Measurements from ENCODE around the gene ENPEP.
"Not testable (repeated sequence)": the region's sequence is repeated elsewhere in the genome, so short reads cannot be mapped to it uniquely, and the experiment has no call there.

The ENPEP gene

DNA sequence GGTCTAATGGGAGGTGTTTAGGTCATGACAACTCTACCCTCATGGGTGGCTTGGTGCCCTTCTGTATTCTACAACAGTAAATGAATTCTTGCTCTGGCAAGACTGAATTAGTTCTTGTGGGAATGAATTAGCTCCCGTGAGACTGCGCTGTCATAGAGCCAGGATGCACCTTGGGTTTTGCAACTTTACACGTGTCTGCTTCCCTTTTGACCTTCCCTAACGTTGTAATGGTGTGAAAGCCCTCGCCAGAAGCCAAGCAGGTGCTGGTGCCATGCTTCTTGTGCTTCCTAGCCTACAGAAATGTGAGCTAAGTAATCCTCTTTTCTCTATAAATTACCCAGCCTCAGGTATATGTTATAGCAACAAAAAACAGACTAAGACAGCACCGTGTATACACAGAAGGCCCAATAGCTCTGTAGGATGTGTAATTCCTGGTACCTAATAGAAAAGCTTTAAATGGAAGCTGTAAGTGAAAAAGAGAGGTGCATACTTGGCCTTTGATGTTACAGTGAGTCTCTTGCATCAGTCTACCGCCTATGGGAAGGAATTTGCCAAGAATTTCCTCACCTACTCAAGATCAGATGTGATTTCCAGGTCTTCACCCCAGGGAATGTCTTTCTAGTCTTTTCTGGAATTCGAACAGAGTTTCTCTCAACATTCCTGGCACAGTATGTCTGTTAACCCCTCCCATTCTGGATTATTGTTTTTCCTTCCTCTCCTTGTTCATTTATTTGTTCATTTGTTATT is 3.2 kb upstream of the ENPEP start:
- TF ChIP-seq POLR2AphosphoS5 (IDR thresholded peaks at IDR 0.05; ENCODE audit: low read depth, low read length): no peak
- no peak for TF ChIP-seq POLR2A (IDR thresholded peaks at IDR 0.05; ENCODE audit: low read depth, low read length)
- no peak for TF ChIP-seq TAF1 (IDR thresholded peaks at IDR 0.05; ENCODE audit: borderline replicate concordance, low read depth, low read length)
- no peak for FAIRE-seq
- no peak for DNase-seq (ENCODE audit: insufficient read length)

- DNase-seq (ENCODE audit: insufficient read length) (no peak), FAIRE-seq (no peak)
Measured at GRCh38 chr4:110474481-110474880, 1.5 kb upstream of the ENPEP start.

GRCh38 chr4:110475080-110475479 is 875 bp upstream of the ENPEP start:
- not testable (repeated sequence) for FAIRE-seq; DNase-seq (ENCODE audit: insufficient read length)

More at GRCh38 chr4:110474481-110474880, 1.5 kb upstream of the ENPEP start:
- TF ChIP-seq TAF1 (IDR thresholded peaks at IDR 0.05; ENCODE audit: borderline replicate concordance, low read depth, low read length) (no peak), POLR2A (IDR thresholded peaks at IDR 0.05; ENCODE audit: low read depth, low read length) (no peak), POLR2AphosphoS5 (IDR thresholded peaks at IDR 0.05; ENCODE audit: low read depth, low read length) (no peak)

GRCh38 chr4:110477836-110478235 is 1.9 kb downstream of the ENPEP start:
- FAIRE-seq (no peak), DNase-seq (ENCODE audit: insufficient read length) (no peak)
- TF ChIP-seq POLR2A (IDR thresholded peaks at IDR 0.05; ENCODE audit: low read depth, low read length): no peak

DNA sequence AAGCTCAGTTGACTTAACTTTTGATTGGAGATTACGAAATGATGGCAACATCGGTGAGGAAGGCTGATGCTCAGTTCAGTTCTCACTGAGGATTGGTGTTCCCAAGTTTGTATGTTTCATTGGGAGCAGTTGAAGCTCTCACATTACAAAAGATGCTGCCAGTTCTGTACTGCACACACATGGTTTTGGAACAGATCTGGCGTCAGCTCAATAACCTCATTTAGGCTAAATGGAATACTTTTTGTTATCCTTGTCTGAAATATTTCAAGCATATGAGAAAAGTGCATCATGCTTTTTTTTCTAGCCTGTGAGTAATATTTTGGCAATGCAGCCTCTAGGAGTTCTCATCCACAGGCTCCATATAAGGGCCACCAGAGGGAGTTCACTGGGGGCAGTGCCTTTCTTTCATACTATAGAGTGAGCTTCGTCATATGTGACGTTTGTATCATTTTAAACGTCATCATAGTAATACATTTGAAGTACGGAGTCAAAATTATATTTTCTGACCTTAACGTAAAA is 4.1 kb downstream of the ENPEP start:
- FAIRE-seq (no peak), DNase-seq (ENCODE audit: insufficient read length) (no peak)
- TF ChIP-seq POLR2A (IDR thresholded peaks at IDR 0.05; ENCODE audit: low read depth, low read length): no peak
- no peak for TF ChIP-seq POLR2AphosphoS5 (IDR thresholded peaks at IDR 0.05; ENCODE audit: low read depth, low read length)
- TF ChIP-seq TAF1 (IDR thresholded peaks at IDR 0.05; ENCODE audit: borderline replicate concordance, low read depth, low read length): no peak

DNA sequence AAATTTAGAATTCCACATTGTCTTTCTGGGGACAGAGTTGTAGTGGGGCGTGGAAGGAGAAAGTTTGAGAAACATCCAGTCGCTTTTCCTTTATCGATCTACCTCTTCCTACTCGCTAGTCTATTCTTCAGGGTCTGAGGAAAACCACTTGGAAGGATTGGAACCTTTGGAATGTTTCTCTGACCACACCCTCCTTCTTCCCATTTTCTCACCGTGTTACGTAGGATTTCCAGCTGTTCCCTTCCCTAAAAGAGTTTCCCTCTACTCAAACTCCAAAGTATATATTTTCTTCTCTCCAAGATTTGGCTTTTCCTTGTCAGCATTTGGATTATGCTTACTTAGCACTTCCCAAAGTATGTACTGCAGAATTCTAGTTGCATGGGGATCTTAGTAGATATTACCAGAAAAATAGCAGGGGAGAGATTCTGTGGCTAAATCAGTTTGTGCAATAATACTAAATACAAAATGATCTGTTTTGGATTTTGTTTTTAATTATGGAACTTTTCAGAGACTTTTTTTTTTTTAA is 4.9 kb downstream of the ENPEP start:
- TF ChIP-seq POLR2AphosphoS5 (IDR thresholded peaks at IDR 0.05; ENCODE audit: low read depth, low read length) (no peak), TAF1 (IDR thresholded peaks at IDR 0.05; ENCODE audit: borderline replicate concordance, low read depth, low read length) (no peak)
- FAIRE-seq (no peak), DNase-seq (ENCODE audit: insufficient read length) (no peak)

DNA sequence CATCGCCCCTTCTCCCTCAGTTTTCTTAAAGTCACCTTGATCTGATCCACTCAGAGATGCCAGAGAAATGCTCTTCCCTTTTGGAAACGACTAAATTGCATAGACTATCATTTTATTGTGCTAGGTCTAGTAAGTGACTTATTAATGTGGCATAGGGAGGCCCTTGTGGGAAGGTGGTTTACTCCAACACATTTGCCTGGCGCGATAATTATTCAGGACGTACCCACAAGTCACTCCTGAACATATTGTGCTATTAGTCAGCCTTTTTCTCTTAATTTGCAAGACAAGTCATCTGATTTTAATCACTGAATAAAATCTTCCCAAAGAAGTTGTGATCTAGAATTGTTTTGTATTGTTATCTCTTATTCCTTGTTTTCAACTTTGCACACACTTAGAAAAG is 7.6 kb downstream of the ENPEP start:
- FAIRE-seq (no peak), DNase-seq (ENCODE audit: insufficient read length) (no peak)
- TF ChIP-seq TAF1 (IDR thresholded peaks at IDR 0.05; ENCODE audit: borderline replicate concordance, low read depth, low read length) (no peak), POLR2AphosphoS5 (IDR thresholded peaks at IDR 0.05; ENCODE audit: low read depth, low read length) (no peak), POLR2A (IDR thresholded peaks at IDR 0.05; ENCODE audit: low read depth, low read length) (no peak)

DNA sequence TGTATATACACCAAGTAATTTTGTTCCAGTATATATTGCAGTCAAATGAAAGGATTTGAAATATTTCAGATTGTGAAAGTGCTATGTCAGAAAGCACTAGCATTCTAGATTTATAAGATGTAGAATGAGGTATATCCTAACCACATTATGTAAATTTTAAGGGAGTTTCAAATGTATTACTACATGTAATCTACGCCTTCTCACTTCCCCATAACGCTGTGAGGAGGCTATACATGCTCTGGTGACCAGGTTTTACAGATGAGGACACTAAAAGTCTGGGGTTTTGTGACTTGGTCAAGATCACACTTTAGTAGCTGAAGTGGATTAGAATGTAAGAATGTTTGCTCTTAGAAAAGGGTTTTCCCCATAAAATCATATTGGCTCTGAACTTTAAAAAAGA is 8.1 kb downstream of the ENPEP start:
- DNase-seq (ENCODE audit: insufficient read length): no peak
- no peak for TF ChIP-seq POLR2AphosphoS5 (IDR thresholded peaks at IDR 0.05; ENCODE audit: low read depth, low read length)
- TF ChIP-seq TAF1 (IDR thresholded peaks at IDR 0.05; ENCODE audit: borderline replicate concordance, low read depth, low read length): no peak
- no peak for TF ChIP-seq POLR2A (IDR thresholded peaks at IDR 0.05; ENCODE audit: low read depth, low read length)
- FAIRE-seq: peak; percentile 77

- DNase-seq (ENCODE audit: insufficient read length) (no peak), FAIRE-seq (no peak)
- no peak for TF ChIP-seq TAF1 (IDR thresholded peaks at IDR 0.05; ENCODE audit: borderline replicate concordance, low read depth, low read length)
- TF ChIP-seq POLR2A (IDR thresholded peaks at IDR 0.05; ENCODE audit: low read depth, low read length): no peak
- TF ChIP-seq POLR2AphosphoS5 (IDR thresholded peaks at IDR 0.05; ENCODE audit: low read depth, low read length): no peak
Measured at GRCh38 chr4:110484767-110485166, 8.8 kb downstream of the ENPEP start.

DNA sequence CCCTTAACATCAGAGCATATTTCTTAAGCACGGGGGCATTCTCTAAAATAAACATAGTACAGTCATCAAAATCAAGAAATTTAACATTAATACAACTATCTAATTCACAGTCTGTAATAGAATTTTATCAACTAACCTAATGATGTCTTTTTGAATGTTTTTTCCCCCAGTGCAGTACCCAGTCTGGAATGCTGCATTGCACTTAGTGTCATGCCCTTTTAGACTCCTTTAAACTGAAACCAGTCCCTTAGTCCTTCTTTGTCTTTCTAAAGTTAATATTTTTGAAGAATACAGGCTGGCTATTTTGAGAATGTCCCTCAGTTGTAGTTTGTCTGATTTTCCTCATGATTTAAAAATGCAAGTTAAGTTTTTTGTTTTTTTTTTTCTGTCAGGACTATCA is 9.5 kb downstream of the ENPEP start:
- FAIRE-seq: no peak
- DNase-seq (ENCODE audit: insufficient read length): no peak
- TF ChIP-seq POLR2AphosphoS5 (IDR thresholded peaks at IDR 0.05; ENCODE audit: low read depth, low read length) (no peak), POLR2A (IDR thresholded peaks at IDR 0.05; ENCODE audit: low read depth, low read length) (no peak), TAF1 (IDR thresholded peaks at IDR 0.05; ENCODE audit: borderline replicate concordance, low read depth, low read length) (no peak)

- DNase-seq (ENCODE audit: insufficient read length) (no peak), FAIRE-seq (peak; percentile 67)
- no peak for TF ChIP-seq POLR2A (IDR thresholded peaks at IDR 0.05; ENCODE audit: low read depth, low read length)
- no peak for TF ChIP-seq TAF1 (IDR thresholded peaks at IDR 0.05; ENCODE audit: borderline replicate concordance, low read depth, low read length)
- TF ChIP-seq POLR2AphosphoS5 (IDR thresholded peaks at IDR 0.05; ENCODE audit: low read depth, low read length): no peak
Measured at GRCh38 chr4:110486256-110486655, 10.3 kb downstream of the ENPEP start.

- not testable (repeated sequence) for DNase-seq (ENCODE audit: insufficient read length); FAIRE-seq
Measured at GRCh38 chr4:110486850-110487249, 10.9 kb downstream of the ENPEP start.

DNA sequence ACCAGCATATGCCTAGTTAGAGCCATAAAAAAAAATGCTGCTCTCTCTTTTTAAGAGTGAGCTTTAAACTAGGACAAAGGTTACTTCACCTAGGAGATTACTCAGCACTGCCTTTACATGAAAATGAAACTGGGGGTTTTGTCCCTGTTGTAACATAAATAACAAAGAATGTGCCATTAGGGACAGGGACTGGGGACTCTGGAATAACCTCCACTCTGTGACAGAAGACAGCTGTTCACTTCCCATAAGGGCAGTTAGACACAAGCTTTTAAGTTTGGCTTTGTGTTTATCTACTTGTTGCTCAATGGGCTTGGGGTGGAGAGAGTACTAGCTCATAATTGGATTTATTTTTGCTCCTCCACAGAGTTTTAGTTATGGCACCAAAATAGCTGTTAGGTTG is 11.9 kb downstream of the ENPEP start:
- no peak for TF ChIP-seq POLR2A (IDR thresholded peaks at IDR 0.05; ENCODE audit: low read depth, low read length)
- TF ChIP-seq TAF1 (IDR thresholded peaks at IDR 0.05; ENCODE audit: borderline replicate concordance, low read depth, low read length): no peak
- no peak for TF ChIP-seq POLR2AphosphoS5 (IDR thresholded peaks at IDR 0.05; ENCODE audit: low read depth, low read length)
- DNase-seq (ENCODE audit: insufficient read length) (no peak), FAIRE-seq (no peak)

Data from GM12892 (cell line).